GM18499 (cell line): Measurements from ENCODE around the gene BAIAP2L2.
"Not testable (repeated sequence)": the region's sequence is repeated elsewhere in the genome, so short reads cannot be mapped to it uniquely, and the experiment has no call there.

Experiments used
- ATAC-seq: cut with Tn5 transposase; IDR thresholded peaks from one replicate; pipeline ENCODE4 v1.9.1; 2021; ENCODE audit warnings: moderate number of reproducible peaks; ENCODE audit not compliant: insufficient read depth, unreplicated experiment

BAIAP2L2 gene

DNA sequence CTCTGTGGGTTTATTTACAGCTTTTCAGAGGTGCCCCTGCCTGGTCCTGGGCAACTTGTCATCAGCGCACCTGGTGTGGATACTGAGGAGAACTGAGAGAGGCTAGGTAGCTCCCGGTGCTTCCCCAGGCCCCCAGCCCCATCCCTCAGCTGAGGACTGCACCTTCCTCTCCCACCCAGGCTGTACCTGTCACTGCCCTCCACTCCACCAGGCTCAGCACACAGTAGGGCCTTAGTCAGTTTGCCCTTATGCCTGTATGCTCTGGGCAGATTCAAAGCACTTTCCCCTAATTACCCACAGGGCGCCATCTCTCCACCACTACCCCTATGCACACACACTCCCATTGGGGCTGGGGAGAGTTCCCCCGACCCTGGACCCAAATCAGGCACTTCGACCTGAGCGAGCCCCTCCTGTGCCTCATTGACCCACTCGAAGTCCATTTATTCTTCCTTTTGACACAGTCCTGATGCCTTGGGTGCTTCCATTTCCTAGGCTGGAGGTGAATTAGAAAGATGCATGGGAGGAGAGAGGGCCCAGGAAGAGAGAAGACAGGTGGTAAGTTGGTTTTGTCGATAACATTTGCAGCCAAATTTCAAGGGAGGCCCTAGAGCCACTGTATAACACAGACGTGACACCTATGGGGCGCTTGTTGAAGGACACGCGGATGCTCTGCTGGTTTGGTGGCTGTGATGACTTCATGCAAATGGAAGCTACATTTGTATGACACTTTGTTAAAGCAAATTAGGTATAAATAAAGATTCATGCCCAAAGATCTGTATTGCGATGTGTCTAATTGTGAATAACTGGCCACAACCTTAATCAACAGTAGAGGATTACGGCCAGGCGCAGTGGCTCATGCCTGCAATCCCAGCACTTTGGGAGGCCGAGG is 67.1 kb downstream of the BAIAP2L2 start:
- no peak for ATAC-seq

GRCh38 chr22:38042488-38042790 is 68.0 kb downstream of the BAIAP2L2 start:
- no peak for ATAC-seq

GRCh38 chr22:38041760-38042487 is 68.6 kb downstream of the BAIAP2L2 start:
- ATAC-seq = no peak

DNA sequence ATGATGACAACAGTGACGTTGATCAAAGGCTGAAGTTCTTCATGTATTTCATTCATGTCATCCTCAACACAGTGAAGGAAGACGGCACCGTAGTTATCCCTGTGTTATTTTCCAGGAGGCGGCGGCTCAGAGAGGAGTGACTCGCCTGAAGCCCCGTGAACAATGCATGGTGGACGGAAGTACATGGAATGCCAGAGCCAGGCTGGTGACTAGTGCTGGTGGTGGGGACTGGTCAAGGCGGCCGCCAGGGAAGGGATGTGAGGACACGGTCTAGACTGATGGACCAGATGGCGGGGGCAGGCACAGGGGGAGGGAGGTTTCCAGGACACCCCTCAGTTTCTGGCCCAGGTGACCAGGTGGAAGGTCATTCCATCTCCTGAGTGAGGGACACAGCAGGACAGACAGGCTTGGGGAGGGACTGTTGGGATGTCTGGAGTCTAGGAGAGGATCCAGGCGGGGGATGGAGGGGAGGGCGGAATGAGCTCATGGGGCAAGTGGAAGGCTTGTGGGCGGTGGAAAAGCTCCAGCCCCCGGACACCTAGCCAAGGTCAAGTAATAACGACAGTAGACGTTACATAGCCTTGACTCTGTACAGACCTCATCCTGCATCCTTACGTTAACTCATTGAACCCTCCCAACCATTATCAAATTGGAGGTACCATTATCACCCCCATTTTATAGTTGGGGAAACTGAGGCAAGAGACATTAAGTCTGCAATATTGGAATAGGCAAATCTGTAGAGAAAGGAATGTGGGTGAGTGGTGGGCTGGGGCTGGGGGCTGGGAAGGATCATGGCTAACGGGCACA is 69.3 kb downstream of the BAIAP2L2 start:
- no peak for ATAC-seq

DNA sequence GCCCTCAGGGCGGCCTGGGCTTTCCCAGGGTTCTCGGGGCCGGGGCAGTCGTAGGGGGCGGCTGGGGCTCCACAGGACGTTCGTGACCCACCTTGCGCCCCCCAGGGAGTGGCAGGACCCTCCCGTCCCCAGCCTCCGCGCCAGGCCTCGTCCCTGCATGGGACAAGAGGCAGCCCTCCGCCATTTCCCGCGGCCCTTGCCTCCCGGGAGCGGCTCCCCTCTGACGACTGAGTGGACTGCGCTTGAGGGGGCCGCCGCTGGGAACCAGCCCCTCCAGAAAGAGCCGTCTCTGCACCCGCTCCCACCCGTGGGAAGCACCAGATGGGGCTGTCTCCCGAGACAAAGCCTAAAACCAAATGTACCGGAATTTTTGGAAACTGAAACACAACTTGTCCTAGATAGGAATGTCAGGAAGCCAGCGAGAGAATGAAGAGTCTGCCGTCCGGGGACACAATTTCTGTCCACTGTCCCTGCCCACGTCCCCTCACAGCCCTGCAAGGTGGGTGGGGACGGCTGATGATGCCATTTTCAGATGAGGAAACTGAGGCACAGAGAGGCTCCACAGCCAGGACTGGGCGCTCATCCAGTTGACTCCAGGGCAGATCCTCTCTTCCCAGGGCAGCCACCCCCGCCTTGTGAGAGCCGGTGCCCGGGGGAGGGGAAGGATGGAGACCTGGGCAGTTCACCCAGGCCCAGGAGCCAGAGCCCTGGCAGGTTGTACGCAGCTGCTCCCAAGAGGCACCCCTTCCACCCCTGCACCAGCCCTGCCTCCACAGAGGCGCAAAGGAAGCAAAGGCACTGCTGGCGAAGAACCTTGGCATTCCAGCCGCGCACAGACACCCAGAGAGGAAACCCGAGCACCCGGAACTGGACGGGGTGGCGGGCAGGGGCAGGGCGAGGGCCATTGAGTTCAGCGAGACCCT is 71.3 kb downstream of the BAIAP2L2 start:
- ATAC-seq = no peak

DNA sequence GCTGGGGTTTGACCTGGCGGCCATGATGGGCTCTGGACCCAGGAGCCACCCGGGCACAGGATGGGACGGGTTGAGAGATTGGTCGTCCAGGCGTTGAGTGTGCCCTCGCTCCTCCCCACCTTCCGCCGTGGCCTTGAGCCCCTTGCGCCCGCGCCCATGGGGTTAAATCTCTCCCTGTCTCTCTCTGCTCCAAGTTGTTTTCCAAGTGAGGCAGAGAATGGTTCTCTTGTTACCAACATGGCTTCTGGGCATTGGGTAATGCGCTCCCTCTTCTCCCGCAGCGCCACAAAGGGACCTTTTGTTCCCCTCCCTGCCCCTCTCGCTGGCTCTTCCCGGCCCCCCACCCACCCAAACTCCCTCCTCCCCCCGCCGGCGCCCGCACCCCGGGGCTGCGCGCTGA is 72.1 kb downstream of the BAIAP2L2 start:
- ATAC-seq = no peak

DNA sequence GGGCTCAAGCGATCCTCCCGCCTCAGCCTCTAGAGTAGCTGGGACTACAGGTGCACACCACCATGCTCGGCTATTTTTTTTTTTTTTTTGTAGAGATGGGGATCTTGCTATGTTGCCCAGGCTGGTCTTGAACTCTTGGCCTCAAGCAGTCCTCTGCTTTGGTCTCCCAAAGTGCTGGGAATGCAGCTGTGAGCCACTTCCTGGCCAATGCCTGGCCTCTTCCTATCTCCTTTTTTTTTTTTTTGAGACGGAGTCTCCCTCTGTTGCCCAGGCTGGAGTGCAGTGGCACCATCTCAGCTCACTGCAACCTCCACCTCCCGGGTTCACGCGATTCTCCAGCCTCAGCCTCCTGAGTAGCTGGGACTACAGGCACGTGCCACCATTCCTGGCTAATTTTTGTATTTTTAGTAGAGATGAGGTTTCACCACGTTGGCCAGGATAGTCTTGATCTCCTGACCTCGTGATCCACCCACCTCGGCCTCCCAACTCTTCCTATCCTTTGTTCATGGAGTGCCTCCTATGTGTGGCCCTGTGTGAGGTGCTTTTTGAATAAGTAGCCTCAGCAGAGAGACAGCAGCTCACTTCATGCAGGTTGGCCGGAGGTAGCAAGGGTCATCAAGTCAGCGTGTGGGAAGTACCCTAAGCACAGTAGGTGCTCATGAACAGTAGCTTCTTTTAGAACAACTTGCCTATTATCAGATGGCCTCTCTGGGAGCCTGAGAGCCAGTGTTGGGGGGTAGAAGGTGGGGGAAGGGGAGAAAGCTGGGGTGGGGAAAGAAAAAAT is 72.9 kb downstream of the BAIAP2L2 start:
- ATAC-seq = not testable (repeated sequence)

GRCh38 chr22:38036392-38037062 is 74.0 kb downstream of the BAIAP2L2 start:
- no peak for ATAC-seq

DNA sequence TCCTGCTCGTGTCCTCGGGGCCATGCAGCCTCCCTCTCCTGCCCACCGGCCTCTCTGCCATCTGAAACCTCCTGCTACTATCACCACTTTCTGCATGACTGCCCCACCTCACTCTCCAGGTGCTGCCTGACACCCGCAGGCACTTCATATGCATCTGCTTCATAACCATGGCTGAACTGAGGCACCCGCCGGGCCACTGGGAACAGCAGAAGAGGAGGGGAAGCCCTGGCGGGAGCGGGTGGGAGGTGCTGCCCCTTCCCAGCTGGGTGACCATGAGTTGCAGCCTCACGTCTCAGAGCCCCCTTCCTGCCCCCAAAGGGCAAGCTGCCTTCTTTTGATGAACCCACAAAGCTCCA is 75.0 kb downstream of the BAIAP2L2 start:
- no peak for ATAC-seq
